HEK293T (cell line): ENCODE results near the gene DCAF15.

Source experiments
- BHLHE40 ChIP-seq: fragments of 450-650 bp; IDR thresholded peaks from 2 replicates; pipeline ENCODE4 v1.6.1; 2016; ENCODE audit warnings: mild to moderate bottlenecking, moderate library complexity, borderline replicate concordance
- ELF4 ChIP-seq: fragments of 450-650 bp; IDR thresholded peaks from 2 replicates; pipeline ENCODE4 v1.6.1; 2017; ENCODE audit warnings: antibody characterized with exemption
- FOXK2 ChIP-seq: fragments of 450-650 bp; IDR thresholded peaks from 2 replicates; pipeline ENCODE4 v1.6.1; 2016; ENCODE audit warnings: mild to moderate bottlenecking
- FOXM1 ChIP-seq: fragments of 450-650 bp; IDR thresholded peaks from 2 replicates; pipeline ENCODE4 v1.6.1; 2017; ENCODE audit warnings: mild to moderate bottlenecking, borderline replicate concordance
- HDGF ChIP-seq: fragments of 450-650 bp; IDR thresholded peaks from 2 replicates; pipeline ENCODE4 v1.6.1; 2017; ENCODE audit warnings: antibody characterized with exemption, borderline replicate concordance
- L3MBTL2 ChIP-seq: fragments of 450-650 bp; conservative IDR thresholded peaks from 2 replicates; pipeline ENCODE4 v1.6.1; 2016; ENCODE audit warnings: mild to moderate bottlenecking
- LEF1 ChIP-seq: fragments of 450-650 bp; IDR thresholded peaks from 2 replicates; pipeline ENCODE4 v1.6.1; 2017; ENCODE audit warnings: mild to moderate bottlenecking, borderline replicate concordance
- NFRKB ChIP-seq: fragments of 450-650 bp; IDR thresholded peaks from 2 replicates; pipeline ENCODE4 v1.6.1; 2016; ENCODE audit warnings: mild to moderate bottlenecking, moderate library complexity
- SP1 ChIP-seq: fragments of 450-650 bp; IDR thresholded peaks from 2 replicates; pipeline ENCODE4 v1.6.1; 2017
- SUZ12 ChIP-seq: fragments of 450-650 bp; IDR thresholded peaks from 2 replicates; pipeline ENCODE4 v1.6.1; 2016; ENCODE audit warnings: mild to moderate bottlenecking
- TARDBP ChIP-seq: fragments of 450-650 bp; IDR thresholded peaks from 2 replicates; pipeline ENCODE4 v1.6.1; 2016
- ZNF384 ChIP-seq: fragments of 450-650 bp; IDR thresholded peaks from 2 replicates; pipeline ENCODE4 v1.6.1; 2016

GRCh38 chr19:13956365-13956744 lies 4.0 kb downstream of the DCAF15 start:
- TF ChIP-seq SP1, result no peak
- no peak for TF ChIP-seq BHLHE40
- TF ChIP-seq ELF4, result no peak
- TF ChIP-seq TARDBP, result no peak
- TF ChIP-seq NFRKB, result no peak
- TF ChIP-seq FOXM1, result no peak
- no peak for TF ChIP-seq ZNF384
- no peak for TF ChIP-seq HDGF
- TF ChIP-seq FOXK2, result no peak
- TF ChIP-seq L3MBTL2, result no peak
- TF ChIP-seq LEF1, result no peak
- no peak for TF ChIP-seq SUZ12
